Measurements from ENCODE around the gene SUFU.
"Not testable (repeated sequence)": the region's sequence is repeated elsewhere in the genome, so short reads cannot be mapped to it uniquely, and the experiment has no call there.

Gene SUFU

DNA sequence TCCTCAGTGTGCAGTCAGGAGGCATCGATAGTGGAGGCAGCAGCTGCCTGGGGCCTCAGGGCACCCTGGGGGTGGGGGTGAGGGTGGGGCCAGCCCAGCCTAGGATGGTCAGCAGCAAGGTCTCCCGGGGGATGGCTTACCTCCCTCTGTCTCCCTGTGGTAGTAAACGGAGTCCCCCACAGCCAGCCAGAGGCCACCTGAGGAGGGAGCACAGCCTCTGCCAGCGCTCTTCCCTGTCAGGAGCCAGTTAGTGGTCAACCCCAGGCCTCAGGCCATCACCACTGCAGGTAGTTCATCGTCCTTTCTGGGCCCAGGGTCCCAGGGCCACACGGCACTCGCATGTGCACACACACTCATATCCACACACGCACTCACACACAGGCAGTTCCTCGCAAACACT, 23.4 kb upstream of the SUFU start:
- DNase-seq = no peak

DNA sequence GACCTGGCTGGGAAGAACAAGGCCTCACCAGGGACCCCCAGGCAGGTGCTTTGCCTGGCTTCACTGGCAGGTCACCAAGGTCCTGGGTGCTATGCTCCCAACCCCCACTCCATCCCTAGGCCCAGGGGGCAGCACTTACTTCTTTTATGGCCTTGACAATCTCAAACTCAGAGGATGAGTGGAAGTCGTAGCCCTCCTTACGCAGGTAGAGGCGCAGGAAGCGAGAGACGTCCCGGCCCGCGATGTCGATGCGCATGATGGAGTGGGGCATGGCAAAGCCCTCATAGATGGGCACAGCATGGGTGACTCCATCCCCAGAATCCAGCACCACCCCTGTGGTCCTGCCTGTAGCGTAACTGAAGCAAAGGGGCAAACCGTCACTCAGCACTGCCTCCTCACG, 19.8 kb upstream of the SUFU start:
- no peak for DNase-seq

DNA sequence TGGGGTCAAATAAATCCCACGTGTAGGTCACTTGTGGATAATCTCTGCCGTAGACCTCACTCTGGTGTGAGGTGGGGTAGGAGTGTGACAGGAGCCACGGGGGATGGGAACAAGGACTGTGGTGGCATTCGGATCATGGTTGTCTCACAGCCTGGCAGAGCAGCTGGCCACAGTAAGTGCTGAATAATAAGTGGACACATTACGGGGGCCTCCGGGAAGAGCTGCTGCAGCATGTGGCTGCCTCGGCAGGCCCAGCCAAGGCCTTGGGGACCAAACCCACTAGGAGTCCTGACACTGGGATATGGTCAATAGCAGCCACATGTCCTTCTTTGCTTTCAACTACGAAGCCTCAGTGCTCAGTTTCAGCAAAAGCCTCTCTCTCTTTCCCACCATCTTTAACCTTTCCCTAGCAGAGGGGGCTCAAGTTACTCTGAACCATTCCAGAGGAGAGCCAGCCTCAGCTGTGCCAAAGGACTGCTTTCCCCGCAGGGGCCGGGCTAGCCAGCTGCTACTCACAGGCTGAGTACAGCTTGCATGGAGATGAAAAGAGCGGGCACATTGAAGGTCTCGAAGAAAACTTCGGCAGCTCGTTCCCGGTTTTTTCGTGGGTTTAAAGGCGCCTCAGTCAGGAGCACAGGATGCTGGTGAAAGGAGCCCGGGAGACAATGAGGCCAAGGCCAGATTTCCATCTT, 18.5 kb upstream of the SUFU start:
- DNase-seq = no peak

DNA sequence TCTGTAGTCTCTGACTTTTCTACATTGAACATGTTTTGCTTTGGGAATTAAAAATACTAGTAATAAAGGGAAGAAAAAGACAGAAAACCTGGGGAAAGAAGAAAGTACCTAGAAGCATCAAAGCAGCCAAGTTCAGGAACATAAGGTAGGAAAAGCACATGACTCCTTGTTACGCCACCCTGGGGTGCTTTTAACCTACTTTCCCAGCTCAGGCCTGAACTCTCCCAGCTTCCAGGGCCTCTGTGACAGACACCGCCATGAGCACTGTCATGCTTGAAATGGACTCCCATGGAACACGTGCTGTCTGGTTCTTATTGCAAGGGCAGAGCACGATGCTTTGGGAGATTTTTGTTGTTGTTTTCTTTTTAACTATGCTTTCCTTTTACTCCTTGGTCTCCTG, 12.6 kb upstream of the SUFU start:
- DNase-seq = no peak

DNA sequence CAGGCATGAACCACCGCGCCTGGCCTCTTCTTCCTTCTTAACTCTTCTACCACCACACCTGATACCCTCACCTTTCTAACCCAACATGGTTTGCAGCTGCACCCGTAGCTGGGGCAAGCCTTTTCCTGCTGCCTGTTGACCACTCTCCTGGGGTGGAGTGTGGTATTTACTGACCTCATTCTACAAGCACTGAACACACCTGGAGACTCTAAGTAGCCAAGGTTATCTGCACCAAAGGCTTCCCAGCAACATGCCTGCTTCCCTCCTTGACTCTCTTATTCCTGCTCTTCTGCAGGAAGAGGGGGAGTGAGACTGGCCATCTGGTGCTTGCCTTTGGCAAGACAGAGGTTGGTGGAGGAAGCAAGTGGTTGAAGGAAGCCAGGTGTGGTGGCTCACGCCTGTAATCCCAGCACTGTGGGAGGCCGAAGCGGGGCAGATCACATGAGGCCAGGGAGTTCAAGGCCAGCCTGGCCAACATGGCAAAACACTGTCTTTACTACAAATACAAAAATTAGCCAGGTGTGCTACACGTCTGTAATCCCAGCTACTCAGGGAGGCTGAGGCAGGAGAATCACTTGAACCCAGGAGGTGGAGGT, 11.3 kb upstream of the SUFU start:
- no peak for DNase-seq

DNA sequence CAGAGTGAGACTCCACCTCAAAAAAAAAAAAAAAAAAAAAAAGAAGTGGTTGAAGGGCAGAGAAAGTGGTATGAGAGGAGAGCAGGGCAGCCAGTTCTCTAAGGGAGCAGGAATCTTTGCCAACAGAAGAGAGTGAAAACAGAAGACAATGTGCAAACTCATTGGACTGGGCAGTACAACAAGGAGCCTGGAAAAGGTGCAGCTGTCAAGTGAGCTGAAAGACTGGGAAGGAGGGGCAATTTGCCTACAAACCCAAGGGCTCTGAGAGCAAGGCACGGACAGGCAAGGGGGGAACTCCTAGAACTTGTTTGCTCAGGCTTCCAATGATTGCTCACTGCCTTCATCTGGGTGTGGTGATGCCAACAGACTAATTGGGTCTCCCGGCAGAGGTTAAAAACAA, 10.8 kb upstream of the SUFU start:
- no peak for DNase-seq

DNA sequence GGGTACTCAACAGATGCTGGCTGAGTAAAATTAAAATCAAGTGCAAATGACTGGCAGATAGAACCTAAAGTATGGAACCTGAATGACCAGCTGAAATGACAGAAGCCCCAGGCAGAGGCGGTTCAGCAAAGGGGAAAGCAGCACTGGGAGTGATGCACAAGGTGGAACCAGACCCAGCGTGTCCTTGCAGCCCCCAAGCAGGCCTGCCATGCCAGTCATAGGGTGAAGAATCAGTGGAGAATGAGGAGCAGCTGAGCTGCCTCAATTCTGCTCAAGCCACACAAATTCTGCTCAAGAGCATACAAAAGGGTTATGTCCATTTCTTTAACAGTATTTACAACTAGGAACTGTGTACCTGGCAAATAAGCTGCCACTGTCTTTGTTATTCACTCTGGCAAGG, 10.0 kb upstream of the SUFU start:
- no peak for DNase-seq

- no peak for DNase-seq
These were observed 6.2 kb upstream of the SUFU start for GRCh38 chr10:102497545-102497944.

DNA sequence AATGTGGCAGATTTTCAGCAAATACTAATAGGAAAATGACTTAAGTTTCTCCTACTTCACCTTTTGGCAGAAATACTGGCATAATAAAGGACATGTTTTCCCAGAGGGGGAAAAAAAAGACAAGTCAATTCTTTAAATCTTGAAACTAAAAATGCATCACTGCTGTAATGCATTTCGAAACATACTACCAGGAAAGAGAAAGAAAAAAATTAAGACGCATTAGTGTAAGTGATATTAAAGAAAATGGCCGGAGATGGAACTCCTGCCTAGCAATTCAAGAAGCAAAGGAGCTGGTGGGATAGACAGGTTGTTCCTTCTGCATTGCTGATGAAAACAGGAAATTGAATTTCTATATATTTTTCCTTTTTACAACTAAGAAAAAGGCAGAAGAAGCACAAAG, 4.4 kb upstream of the SUFU start:
- DNase-seq = no peak

GRCh38 chr10:102500686-102501085, 3.1 kb upstream of the SUFU start:
- DNase-seq = not testable (repeated sequence)

GRCh38 chr10:102501201-102502028, 2.4 kb upstream of the SUFU start:
- DNase-seq = no peak

- peak; percentile 98 for DNase-seq
These were observed 1.8 kb upstream of the SUFU start for GRCh38 chr10:102502029-102502336.

DNA sequence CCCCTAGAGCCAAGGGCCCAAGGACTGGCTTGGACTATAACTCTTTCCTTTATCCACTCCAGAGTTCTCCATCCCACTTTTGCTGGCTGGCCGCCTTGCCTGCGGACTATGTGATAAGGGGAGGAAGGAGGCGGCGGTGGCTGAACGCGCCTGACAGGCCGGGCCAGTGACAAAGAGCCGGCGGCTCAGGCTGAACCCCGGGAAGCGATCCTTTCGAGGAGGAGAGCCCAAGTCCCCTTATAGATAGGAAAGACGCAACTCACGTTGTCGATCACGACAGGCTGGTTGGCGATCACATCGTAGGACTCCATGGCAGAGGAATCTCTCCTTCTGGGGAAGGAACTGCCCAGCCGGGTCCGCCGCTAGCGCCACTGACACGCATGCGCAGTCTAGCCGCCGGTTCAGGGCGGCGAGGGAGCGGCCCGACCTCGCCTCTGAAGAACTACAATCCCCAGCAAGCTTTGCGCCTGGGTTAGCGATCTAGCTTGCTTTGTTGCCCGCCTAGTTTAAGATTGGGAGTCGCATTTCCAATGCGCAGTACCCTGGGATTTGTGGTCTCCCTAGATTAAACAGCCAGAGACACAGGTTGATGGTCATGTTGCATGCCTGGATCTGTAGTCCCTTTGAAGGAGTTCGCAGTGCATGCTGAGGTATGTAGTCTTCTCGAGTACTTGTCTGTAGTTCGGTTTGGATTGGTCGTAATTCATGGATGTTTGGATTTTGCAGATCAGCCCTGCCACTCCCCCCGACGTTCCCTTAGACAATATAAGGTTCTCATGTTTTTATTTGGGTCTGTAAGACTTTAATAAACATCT, 1.2 kb upstream of the SUFU start, which contains the start of gene ACTR1A:
Gene ACTR1A, minus strand, starts transcription at position 376 of the 815 bp plus-strand sequence. Its CDS starts 65 bp downstream, at position 311.
- DNase-seq = peak; percentile 97

- no peak for DNase-seq
These were observed 605 bp downstream of the SUFU start for GRCh38 chr10:102504179-102504975.

DNA sequence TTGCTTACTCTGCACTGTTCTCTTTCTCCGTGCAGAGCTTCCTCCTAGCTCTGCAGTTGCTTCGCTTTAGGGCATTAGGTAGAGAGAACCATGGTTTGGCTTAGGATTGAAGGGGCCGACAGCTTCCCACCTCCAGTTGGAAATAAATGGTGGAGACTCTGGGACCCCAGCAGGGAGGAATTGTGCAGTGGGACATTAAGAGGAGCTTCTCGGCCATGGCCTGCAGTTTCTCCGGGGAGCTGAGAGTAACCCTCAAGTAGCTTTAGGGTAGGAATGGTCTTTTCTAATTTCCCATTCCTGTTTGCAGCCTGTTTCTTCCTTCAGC, 1.2 kb downstream of the SUFU start:
- no peak for DNase-seq

- DNase-seq = no peak
These were observed 1.8 kb downstream of the SUFU start for GRCh38 chr10:102505462-102506115.

GRCh38 chr10:102507521-102507920, 3.7 kb downstream of the SUFU start:
- no peak for DNase-seq

DNA sequence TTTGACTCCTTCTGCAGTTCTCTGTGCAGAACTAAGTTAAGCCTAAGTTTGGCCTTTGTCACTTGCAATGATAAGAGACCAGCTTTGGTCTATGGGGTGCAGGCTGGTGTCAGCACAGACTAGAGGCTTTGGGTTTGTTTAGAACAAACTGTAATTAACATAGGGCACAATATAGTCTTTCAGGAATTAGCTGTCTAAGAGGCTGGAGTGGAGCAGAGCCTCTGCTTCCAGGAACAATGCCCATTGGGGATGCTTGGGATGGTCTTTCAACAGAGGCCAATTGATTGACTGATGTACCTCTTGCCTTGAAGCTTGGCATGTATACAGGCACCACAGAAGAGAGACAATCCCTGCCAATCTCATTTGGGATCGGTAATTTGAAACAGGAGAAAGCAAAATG, 4.7 kb downstream of the SUFU start:
- DNase-seq = no peak

DNA sequence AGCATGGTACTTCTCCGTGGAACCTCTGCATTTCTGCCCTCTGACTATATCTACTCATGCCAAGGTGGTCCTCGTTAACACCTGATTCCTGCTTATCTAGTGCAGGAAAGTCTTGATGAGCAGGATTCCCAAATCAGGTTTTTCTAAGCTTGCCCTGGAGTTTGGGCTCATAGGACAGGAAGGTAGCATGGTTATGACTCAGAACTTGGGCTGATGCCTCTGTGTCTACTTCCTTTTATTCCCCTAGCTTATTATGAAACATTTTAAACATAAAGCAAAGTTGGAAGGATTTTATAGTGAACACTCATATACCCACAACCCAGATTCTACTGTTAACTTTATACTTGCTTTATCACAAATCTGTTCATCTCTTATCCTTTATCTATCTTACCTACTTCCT, 5.6 kb downstream of the SUFU start:
- DNase-seq = no peak

DNA sequence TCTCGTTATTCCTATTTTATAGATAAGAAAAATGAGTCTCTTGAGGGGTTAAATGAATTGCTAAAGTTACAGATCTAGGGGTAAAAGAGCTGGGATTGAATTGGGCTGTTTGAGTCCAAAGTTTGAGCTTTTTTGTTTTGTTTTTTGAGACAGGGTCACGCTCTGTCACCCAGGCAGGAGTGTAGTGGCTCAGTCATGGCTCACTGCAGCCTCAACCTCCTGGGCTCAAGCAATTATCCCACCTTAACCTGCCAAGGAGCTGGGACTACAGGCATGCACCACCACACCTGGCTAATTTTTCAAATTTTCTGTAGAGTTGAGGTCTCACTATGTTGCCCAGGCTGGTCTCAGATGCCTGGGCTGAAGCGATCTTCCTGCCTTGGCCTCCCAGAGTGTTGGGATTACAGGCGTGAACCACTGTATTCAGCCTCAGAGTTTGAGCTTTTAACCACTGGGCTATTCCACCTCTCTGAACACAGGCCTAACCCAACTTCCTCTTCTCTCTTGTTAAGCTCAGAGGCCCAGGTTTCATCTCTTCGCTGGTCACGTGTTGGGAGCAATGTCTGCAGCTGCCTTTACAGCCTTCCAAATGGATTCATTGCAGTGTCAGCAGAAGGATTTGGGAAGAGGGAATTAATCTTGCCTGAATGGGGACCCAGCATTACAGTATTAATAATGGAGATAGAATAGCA, 8.0 kb downstream of the SUFU start:
- DNase-seq = peak; percentile 20
